Mucosa of rectum (tissue), 2 donors: ENCODE results near the gene WDR55.
"Not testable (repeated sequence)": the region's sequence is repeated elsewhere in the genome, so short reads cannot be mapped to it uniquely, and the experiment has no call there.

Experiments
- H3K27ac ChIP-seq, 2 donors: one replicate each; pipeline ENCODE4 v1.7.0; 2013; ENCODE audit warnings: inconsistent platforms in 2 of 2, low read depth in 2 of 2, low read length in 2 of 2
- H3K27me3 ChIP-seq, 2 donors: one replicate each; pipeline ENCODE4 v1.7.0; 2013; ENCODE audit warnings: low read length in 2 of 2; ENCODE audit not compliant: control insufficient read depth in 2 of 2, insufficient read depth in 2 of 2
- H3K36me3 ChIP-seq, 2 donors: one replicate each; pipeline ENCODE4 v1.7.0; 2013; ENCODE audit warnings: low read length in 2 of 2; ENCODE audit not compliant: control insufficient read depth in 2 of 2, insufficient read depth in 2 of 2
- H3K4me1 ChIP-seq, 2 donors: one replicate each; pipeline ENCODE4 v1.7.0; 2013; ENCODE audit warnings: low read length in 2 of 2, mild to moderate bottlenecking in 1 of 2; ENCODE audit not compliant: control insufficient read depth in 2 of 2, insufficient read depth in 2 of 2
- H3K4me3 ChIP-seq, 2 donors: one replicate each; pipeline ENCODE4 v1.7.0; 2013; ENCODE audit warnings: low read length in 2 of 2
- H3K9ac ChIP-seq, 2 donors: one replicate each; pipeline ENCODE4 v1.7.0; 2013; ENCODE audit warnings: low read length in 2 of 2, low read depth in 1 of 2, mild to moderate bottlenecking in 1 of 2
- H3K9me3 ChIP-seq, 2 donors: one replicate each; pipeline ENCODE4 v1.7.0; 2013; ENCODE audit warnings: low read length in 2 of 2; ENCODE audit not compliant: control insufficient read depth in 2 of 2
- donor health status: healthy.
- donor health status: Normal muscosa, but diverticular disease.

WDR55 gene, protein sequence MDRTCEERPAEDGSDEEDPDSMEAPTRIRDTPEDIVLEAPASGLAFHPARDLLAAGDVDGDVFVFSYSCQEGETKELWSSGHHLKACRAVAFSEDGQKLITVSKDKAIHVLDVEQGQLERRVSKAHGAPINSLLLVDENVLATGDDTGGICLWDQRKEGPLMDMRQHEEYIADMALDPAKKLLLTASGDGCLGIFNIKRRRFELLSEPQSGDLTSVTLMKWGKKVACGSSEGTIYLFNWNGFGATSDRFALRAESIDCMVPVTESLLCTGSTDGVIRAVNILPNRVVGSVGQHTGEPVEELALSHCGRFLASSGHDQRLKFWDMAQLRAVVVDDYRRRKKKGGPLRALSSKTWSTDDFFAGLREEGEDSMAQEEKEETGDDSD

DNA sequence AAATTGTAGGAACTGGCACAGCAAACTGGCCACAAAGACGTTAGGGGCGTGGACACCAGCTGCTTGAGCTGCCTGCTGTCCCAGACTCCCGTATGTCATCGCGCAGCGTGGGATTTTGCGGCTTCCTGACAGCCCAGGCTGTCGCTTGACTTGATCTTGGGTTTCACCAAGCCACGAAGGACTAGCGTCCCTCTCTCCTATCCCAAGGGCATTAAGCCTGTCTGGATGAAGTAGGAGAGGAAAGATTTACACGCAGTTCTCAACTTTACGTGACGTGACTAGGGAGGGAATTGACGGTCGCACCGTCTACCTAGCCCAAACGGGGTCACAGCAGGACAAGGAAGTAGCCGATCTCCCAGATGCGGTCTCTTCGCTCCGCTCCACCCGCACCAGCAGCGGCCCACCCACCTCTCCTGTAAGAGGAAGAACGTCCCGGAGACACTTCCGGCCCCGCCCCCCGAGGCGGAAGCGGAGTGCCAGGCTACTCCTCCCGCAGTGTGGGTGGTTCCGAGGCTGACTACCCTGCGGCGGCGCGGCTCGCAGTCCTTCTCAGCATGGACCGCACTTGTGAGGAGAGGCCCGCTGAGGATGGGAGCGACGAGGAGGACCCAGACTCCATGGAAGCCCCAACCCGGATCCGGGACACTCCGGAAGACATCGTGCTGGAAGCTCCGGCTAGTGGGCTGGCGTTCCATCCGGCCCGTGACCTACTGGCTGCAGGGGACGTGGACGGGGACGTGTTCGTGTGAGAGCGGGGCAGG lies at the start of gene WDR55:
Gene WDR55, plus strand, starts transcription at position 546 of the 761 bp plus-strand sequence. Its CDS starts 9 bp downstream, at position 555.
- Histone ChIP-seq H3K27me3 (no peaks in the 10 kb centered on the region), H3K4me1 (peaks cover 5 to 6% of the 10 kb centered on the region in 2 donors), H3K9ac (peak within 1 kb of the TSS; percentile 82 to 99), H3K9me3 (no peaks in the 10 kb centered on the region), H3K36me3 (peaks cover 42 to 53% of the 10 kb centered on the region in 2 donors), H3K27ac (peak within 1 kb of the TSS; percentile 97 to 98), H3K4me3 (peak within 1 kb of the TSS; percentile 91 to 99)

DNA sequence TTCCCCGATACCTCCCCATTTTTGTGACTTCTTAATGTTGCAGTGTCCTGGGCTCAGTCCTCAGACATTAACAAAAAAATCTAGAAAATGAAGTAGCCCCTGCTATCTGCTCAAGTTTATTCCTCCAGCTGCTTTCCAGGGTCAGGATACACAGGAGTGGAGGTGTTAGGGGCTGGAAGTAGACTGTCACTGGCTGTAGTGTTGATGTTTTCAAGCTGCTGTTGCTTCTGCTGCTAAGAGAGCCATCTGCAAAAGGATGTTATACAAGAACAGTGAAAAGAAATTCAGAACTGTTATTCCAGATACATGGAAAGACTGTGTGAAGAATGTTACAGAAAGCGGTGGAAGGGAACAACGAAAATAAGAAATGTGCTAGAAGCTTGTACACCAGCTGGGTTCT lies 42.4 kb upstream of the WDR55 start:
- Histone ChIP-seq H3K27ac (no peak overlapping the region), H3K4me1 (no peaks in the 10 kb centered on the region), H3K36me3 (no peaks in the 10 kb centered on the region), H3K27me3 (no peaks in the 10 kb centered on the region), H3K4me3 (no peak overlapping the region), H3K9me3 (no peaks in the 10 kb centered on the region), H3K9ac (no peak overlapping the region)

DNA sequence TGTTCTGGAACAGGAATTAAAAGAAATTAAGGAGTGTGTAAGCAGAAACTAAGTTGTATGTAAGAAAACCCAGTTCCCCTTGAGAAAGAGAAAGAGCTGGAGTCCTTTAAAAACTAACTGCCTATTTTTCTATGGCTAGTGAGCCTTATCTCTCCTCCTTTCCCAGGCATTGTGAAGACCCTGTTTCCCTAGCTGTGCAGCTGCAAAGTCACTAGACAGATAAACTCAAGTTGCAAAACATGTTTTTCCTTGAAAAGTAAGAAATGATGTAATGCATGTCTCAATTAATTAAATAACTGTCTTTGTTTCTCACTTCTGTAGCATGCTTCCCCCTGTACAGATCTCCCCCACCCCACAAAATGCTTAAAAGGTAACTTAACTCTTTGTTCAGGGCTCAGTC lies 41.6 kb upstream of the WDR55 start:
- not testable (repeated sequence) for H3K4me1 ChIP-seq, H3K36me3 ChIP-seq, H3K9ac ChIP-seq, H3K9me3 ChIP-seq, H3K27ac ChIP-seq, H3K27me3 ChIP-seq, H3K4me3 ChIP-seq

DNA sequence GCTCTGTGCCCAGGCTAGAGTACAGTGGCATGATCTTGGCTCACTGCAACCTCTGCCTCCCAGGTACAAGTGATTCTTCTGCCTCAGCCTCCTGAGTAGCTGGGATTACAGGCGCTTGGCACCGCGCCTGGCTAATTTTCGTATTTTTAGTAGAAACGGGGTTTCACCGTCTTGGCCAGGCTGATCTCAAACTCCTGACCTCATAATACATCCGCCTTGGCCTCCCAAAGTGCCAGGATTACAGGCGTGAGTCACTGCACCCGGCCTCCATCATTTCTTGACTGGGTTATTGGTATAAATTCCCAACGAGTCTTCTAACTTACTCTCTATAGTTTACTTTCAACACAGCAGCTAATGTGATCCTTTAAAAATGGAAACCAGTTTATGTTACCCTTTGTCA lies 39.8 kb upstream of the WDR55 start:
- H3K36me3 ChIP-seq, H3K27me3 ChIP-seq, H3K9ac ChIP-seq, H3K4me3 ChIP-seq, H3K9me3 ChIP-seq, H3K4me1 ChIP-seq, H3K27ac ChIP-seq: not testable (repeated sequence)

DNA sequence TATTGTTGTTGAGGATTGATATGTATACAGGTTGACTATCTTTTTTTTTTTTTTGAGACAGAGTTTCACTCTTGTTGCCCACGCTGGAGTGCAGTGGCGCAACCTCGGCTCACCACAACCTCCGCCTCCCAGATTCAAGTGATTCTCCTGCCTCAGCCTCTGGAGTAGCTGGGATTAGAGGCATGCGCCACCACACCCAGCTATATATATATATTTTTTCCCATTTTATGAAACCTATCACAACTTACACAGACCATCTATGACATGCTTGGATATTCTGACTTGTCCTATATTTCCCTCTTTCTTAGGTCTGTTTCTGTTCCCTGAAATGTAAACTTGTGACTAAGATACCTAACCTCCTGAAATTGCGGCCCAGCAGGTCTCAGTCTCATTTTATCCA lies 36.7 kb upstream of the WDR55 start:
- H3K4me1 ChIP-seq, result peaks cover 16 to 21% of the 10 kb centered on the region in 2 donors
- no peaks in the 10 kb centered on the region for H3K27me3 ChIP-seq
- H3K27ac ChIP-seq, result no peak overlapping the region
- H3K4me3 ChIP-seq, result no peak overlapping the region
- no peaks in the 10 kb centered on the region for H3K36me3 ChIP-seq
- H3K9ac ChIP-seq, result no peak overlapping the region
- H3K9me3 ChIP-seq, result no peaks in the 10 kb centered on the region

DNA sequence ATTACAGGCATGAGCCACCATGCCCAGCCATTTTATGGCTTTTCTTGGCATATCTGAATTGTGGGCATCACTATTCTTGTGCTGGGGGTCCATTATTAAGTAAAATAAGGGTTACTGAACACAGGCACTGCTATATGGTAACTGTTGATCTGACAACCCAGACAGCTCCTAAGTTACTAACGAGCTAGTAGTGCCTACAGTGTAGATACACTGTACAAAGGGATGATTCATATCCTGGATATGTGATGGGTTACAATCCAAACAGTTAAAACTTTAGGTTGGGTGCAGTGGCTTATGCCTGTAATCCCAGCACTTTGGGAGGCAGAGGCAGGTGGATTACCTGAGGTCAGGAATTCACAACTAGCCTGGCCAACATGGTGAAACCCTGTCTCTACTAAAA lies 36.0 kb upstream of the WDR55 start:
- Histone ChIP-seq H3K4me3 (no peak overlapping the region), H3K9me3 (no peaks in the 10 kb centered on the region), H3K4me1 (peaks cover 22 to 27% of the 10 kb centered on the region in 2 donors), H3K36me3 (no peaks in the 10 kb centered on the region), H3K27me3 (no peaks in the 10 kb centered on the region), H3K9ac (no peak overlapping the region), H3K27ac (no peak overlapping the region)

DNA sequence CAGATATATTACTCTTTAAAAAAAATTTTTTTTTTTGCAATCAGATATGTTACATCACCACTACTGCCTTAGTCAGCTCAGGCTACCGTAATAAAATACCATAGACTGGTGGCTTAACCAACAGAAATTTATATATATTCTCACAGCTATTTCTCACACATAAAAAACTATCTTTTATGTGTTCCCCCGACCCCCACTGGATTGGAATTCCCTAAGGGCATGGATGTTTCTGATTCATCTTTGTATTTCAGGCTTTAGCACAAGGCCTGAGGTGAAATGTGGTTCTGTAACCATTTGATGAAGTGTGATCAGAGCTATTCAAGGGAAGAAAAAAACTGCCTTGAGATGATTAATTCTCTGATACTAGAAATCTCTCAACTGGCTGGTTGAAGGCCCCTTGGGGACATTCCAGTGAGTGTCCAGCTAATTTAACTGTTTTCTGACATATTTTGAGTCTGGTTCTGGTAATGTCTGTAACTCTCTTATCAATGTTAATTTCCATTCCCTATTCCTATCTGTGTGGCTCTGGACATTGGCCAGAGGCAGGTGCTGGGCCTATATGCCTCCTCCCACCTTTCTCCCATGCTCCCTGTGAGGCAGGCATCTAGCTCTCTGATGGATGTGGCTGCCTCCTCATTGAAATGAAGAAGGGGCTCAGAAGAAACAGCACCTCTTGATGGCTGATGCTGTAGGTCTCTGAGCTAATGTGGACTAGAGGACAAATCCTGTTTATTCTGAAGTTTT lies 34.2 kb upstream of the WDR55 start:
- peak overlapping the region; percentile 80 to 87 for H3K27ac ChIP-seq
- H3K9me3 ChIP-seq, result no peaks in the 10 kb centered on the region
- peak overlapping the region; percentile 14 to 91 for H3K4me3 ChIP-seq
- H3K36me3 ChIP-seq, result no peaks in the 10 kb centered on the region
- peaks cover 22 to 27% of the 10 kb centered on the region in 2 donors for H3K4me1 ChIP-seq
- H3K9ac ChIP-seq, result peak overlapping the region; percentile 27 to 77
- H3K27me3 ChIP-seq, result no peaks in the 10 kb centered on the region

DNA sequence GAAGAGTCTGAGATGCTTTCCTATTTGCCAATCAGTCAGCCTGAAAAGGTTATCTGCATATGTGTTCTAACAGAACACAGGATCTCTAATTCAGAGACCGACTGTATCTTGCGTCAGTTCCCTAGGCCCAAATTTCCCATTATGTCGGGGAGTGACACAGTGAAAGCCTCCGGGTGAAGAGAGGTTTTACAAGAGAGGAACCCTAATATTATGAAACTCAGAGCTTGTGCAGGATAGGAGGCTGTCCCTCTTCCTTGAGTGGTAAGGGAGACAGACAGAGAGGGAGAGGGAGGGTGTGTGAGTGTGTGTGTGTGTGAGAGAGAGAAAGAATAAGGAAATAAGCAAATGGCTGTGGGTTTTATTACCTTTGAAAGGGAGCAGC lies 33.7 kb upstream of the WDR55 start:
- peaks cover 22 to 27% of the 10 kb centered on the region in 2 donors for H3K4me1 ChIP-seq
- H3K9ac ChIP-seq, result peak overlapping the region; percentile 27 to 77
- peak overlapping the region; percentile 80 to 87 for H3K27ac ChIP-seq
- H3K9me3 ChIP-seq, result no peaks in the 10 kb centered on the region
- H3K4me3 ChIP-seq, result peak overlapping the region; percentile 14 to 91
- no peaks in the 10 kb centered on the region for H3K36me3 ChIP-seq
- no peaks in the 10 kb centered on the region for H3K27me3 ChIP-seq

DNA sequence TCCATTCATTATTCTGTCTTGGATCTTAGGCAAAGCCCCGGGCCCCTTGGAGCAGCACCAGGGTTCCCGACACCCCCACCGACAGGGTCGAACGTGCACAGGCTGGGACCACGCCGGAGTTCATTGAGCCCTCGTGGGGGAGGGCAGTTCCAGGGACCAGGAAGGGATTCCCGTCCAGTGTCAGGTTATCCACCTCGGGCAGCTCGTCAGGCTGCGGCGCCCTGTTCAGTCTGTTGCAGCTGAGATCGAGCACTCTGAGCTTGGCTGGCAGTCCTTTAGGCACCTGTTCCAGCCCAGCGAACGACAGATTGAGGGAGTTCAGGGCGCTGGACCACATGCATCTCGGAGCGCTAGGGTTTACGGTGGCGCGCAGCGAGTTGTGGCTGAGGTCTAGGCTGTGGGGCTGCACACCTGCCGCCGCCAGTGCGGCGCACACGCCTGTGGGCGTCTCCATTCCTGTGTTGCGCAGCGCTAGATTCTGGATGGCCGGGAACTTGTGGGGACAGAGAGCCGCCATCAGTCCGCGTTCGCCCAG lies 32.8 kb upstream of the WDR55 start:
- Histone ChIP-seq H3K4me1 (peaks cover 22 to 27% of the 10 kb centered on the region in 2 donors), H3K9ac (peak overlapping the region; percentile 77 to 86), H3K4me3 (peak overlapping the region; percentile 79 to 91), H3K36me3 (no peaks in the 10 kb centered on the region), H3K9me3 (no peaks in the 10 kb centered on the region), H3K27me3 (no peaks in the 10 kb centered on the region), H3K27ac (peak overlapping the region; percentile 80 to 87)
